GM20431 (cell line): ENCODE results near the gene NXN.
"Not testable (repeated sequence)": the region's sequence is repeated elsewhere in the genome, so short reads cannot be mapped to it uniquely, and the experiment has no call there.

Experiments
- in situ Hi-C: fragments of 300-500 bp; cut with MseI, MboI; formaldehyde crosslinking; loops from one replicate; pipeline ENCODE4 v1.15.0; 2020; ENCODE audit warnings: low sequenced_read_pairs; ENCODE audit not compliant: unreplicated experiment

The NXN gene

DNA sequence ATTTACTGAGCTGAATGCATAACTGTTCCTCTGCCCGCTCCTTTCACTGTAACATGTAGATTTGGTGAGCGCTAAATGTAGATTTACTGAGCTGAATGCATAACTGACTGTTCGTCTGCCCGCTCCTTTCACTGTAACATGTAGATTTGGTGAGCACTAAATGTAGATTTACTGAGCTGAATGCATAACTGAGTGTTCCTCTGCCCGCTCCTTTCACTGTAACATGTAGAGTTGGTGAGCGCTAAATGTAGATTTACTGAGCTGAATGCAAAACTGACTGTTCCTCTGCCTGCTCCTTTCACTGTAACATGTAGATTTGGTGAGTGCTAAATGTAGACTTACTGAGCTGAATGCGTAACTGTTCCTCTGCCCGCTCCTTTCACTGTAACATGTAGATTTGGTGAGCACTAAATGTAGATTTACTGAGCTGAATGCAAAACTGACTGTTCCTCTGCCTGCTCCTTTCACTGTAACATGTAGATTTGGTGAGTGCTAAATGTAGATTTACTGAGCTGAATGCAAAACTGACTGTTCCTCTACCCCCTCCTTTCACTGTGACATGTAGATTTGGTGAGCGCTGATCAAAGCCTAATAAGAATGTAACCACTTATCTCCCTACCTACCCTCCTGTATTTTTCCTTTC lies 224.1 kb downstream of the NXN start:
- in situ Hi-C loops, result not testable (repeated sequence)

DNA sequence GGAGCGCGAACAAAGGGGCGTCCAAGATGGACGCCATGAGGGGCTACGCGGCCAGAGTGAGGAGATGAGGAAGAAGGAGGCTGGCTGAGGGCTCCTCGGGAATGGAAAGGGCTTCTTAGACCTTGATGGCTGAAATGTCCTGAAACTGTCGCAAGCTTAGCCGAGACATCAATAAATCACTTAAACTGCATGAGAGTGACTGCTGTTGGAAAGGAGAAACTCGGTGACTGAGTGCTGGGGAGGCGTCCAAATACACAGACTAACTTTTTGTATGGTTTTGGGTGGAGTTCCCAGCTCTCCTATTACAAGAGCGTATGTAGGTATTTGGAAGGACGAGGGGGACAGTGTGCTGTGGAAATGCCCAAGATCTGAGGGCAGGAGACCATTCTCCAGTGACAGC lies 226.2 kb downstream of the NXN start:
- in situ Hi-C loops, result no loop called here

DNA sequence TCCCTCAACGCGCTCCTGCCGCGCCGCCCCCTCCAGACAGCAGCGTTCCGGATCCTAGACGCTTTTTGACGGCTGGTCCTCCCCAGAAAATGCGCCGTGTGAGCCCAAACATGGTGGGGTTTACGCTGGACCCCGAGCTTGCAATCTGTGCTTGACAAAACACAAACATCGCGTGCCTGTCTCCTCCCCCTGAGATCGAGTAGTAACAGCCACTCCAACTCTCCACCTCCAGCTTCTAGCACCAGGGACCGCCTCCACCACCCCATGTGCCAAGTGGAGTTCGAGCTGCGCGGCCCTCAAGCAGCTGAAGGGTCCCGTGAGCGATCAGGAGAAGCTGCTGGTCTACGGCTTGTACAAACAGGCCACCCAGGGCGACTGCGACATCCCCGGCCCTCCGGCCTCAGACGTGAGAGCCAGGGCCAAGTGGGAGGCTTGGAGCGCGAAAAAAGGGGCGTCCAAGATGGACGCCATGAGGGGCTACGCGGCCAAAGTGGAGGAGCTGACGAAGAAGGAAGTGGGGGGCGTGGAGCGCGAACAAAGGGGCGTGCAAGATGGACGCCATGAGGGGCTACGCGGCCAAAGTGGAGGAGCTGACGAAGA lies 226.9 kb downstream of the NXN start:
- in situ Hi-C loops, result no loop called here

DNA sequence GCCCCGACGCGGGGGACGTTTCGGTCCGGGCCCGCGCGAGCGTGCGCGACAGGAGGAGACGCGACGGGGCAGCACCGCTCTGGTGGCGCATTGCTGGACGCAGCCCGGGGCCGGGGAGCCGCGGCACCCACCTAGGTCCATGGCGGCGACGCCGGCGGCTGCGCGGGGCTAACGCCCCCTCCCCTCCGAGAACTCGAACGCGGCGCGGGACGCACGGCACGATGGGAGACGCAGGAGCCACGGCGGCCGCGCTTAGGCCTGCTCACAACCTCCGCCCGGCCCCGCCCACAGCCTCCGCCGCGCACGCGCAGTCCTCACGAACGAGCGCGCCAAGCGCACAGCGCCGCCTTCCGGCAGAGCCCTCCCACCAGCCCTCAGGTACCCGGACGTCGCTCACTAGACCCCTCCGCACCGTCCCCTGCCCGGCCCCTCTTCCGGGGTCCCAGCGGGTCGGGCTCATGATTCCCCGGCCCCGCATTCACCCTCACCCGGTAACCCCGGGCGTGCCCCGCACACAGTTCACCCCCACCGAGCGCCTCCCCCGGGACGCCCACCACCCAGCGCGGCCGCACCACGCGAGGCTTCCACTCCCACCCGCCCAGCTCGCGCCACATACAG lies 227.5 kb downstream of the NXN start, which contains the start of gene GEMIN4:
Gene GEMIN4, minus strand, starts transcription at position 263 of the 618 bp plus-strand sequence. Its CDS starts 122 bp downstream, at position 141.
- in situ Hi-C loops, result no loop called here

GRCh38 chr17:751269-752001 lies 228.1 kb downstream of the NXN start:
- in situ Hi-C loops, result no loop called here

DNA sequence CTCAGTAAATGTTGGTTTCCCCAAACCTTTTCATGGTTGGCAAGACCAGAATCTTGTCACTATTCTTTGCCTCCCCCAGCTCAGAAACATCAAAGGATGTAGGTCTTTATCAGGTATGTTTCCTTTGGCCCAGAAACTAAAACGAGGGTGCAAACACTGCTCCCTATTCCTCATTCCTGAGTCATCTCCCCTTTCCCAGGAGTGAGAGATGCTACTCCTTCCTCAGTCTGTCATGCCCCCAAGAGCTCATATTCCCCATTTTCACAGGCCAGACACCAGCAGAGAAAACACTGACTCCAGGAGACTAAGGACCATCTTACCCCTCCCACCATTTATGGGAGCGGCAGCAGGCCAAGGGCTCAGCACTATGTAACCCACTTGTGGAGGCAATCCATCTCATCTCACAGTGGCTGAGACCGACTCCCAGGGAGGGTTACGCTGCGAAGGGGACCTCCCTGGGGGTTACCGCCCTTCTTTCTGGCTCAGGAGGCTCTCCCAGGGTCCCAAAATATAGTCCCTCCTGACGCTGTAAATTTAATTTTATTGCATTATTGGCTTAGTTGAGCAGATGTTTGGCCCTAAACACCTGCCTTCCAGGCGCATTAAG lies 229.0 kb downstream of the NXN start:
- in situ Hi-C loops, result no loop called here

- in situ Hi-C loops, result not testable (repeated sequence)
Observed at GRCh38 chr17:749359-749758, 230.2 kb downstream of the NXN start.
